Kidney (tissue), 14 donors: ENCODE data around the gene PHYHIPL. TPM values are rescaled to one million over a fixed set of nuclear protein-coding genes. Genes with fewer than 3 reads are reported as not detected.

Source experiments
- DNase-seq, 5 donors: peaks; one replicate each; pipeline ENCODE4 v3.0.0-alpha.2; 2013 to 2020
- FAIRE-seq: peaks from 2 replicates; lab custom pipeline; 2012; peaks lifted over from hg19 to GRCh38; lab: Jason Lieb, UNC
- H3K27ac ChIP-seq, 2 donors: one replicate each; pipeline ENCODE4 v1.7.0; 2013; ENCODE audit warnings: low read depth in 2 of 2, low read length in 2 of 2, inconsistent platforms in 1 of 2
- H3K27me3 ChIP-seq: one replicate; pipeline ENCODE4 v1.7.1; 2013; ENCODE audit warnings: low read length, inconsistent platforms; ENCODE audit not compliant: control insufficient read depth, insufficient read depth
- H3K36me3 ChIP-seq, 3 donors: one replicate each; pipeline versions ENCODE4 v1.7.0 to v1.7.1; 2013; ENCODE audit warnings: low read length in 3 of 3, control low read depth in 1 of 3, inconsistent platforms in 1 of 3; ENCODE audit not compliant: insufficient read depth in 3 of 3, control insufficient read depth in 2 of 3
- H3K4me1 ChIP-seq, 3 donors: one replicate each; pipeline versions ENCODE4 v1.7.0 to v1.7.1; 2013; ENCODE audit warnings: low read length in 3 of 3, inconsistent platforms in 1 of 3, low read depth in 1 of 3; ENCODE audit not compliant: control insufficient read depth in 2 of 3, insufficient read depth in 2 of 3
- H3K4me3 ChIP-seq, 3 donors: one replicate each; pipeline versions ENCODE4 v1.7.0 to v1.8.1; 2013; ENCODE audit warnings: low read length in 3 of 3, control low read depth in 1 of 3, inconsistent platforms in 1 of 3
- H3K9ac ChIP-seq, 3 donors: one replicate each; pipeline versions ENCODE4 v1.7.0 to v1.7.1; 2013; ENCODE audit warnings: low read length in 3 of 3, control low read depth in 1 of 3, inconsistent platforms in 1 of 3
- H3K9me3 ChIP-seq, 3 donors: one replicate each; pipeline versions ENCODE4 v1.7.0 to v1.7.1; 2013; ENCODE audit warnings: low read length in 3 of 3, control low read depth in 1 of 3, inconsistent platforms in 1 of 3; ENCODE audit not compliant: control insufficient read depth in 2 of 3, insufficient read depth in 1 of 3
- intact Hi-C: fragments of 100-400 bp; cut with DNase I; formaldehyde crosslinking; loops from one replicate; pipeline ENCODE4 v1.11.1; 2022
- polyA plus RNA-seq: library from polyadenylated mRNA; stranded (reverse); fragments of 350-450 nt; fragmentation: Illumina TruSeq; extraction: RNeasy Lipid Tissue Mini Kit (QIAGEN cat#74804); gene quantifications from one replicate; pipeline ENCODE4 v1.2.3, GENCODE V29; 2014; ENCODE audit warnings: low read depth, low replicate concordance; ENCODE audit not compliant: insufficient read depth
- total RNA-seq: library from RNA; stranded (reverse); fragmentation: NEBNext Ultra II Directional; extraction: Animal tissue kit (Norgen Biotek cat#: 25700); gene quantifications from one replicate; pipeline ENCODE4 v1.2.1, GENCODE V29; 2021
- TF ChIP-seq, protein P1 (sequence below): IDR thresholded peaks from 3 replicates; pipeline ENCODE4 v1.5.1; 2012; ENCODE audit warnings: mild to moderate bottlenecking, moderate library complexity, borderline replicate concordance; ENCODE audit not compliant: insufficient read depth; ENCODE audit errors: extremely low read depth
- donor health status: control.
- donor health status: control.
- donor health status: control.
- donor health status: control.
- donor health status: control.
- donor health status: DM: yes; HTN: yes; CAD: no.
- donor health status: Normal renal cell carcinoma (clear cell type).

The PHYHIPL gene
- total and polyA plus RNA-seq, 2 donors from 2014 or later = 12.0 to 19.2 TPM

DNA sequence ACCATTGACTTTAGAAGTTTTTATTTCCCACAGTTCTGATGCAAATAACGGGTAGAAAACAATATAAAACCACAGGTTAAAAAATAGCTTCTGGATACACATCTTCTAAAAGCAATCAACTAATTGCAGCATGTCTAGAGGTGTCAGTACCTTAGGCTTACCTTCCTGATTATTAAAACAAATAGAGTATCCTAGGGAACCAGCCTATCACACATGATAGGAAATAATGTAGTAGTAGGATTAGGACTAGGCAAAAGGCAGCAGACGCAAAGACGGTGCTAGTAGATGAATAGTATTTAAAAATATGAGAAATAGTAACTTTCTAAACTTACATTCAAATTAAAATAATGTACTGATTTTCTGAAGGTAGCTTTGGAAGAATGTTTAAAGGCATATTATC, 41.7 kb upstream of the PHYHIPL start:
- no peaks in the 10 kb centered on the region for H3K4me1 ChIP-seq
- H3K9ac ChIP-seq = no peak overlapping the region
- no peaks in the 10 kb centered on the region for H3K36me3 ChIP-seq
- DNase-seq (no peak), FAIRE-seq (no peak)
- no peaks in the 10 kb centered on the region for H3K9me3 ChIP-seq
- intact Hi-C loops = no loop called here
- H3K4me3 ChIP-seq = no peak overlapping the region
- TF ChIP-seq, protein P1, sequence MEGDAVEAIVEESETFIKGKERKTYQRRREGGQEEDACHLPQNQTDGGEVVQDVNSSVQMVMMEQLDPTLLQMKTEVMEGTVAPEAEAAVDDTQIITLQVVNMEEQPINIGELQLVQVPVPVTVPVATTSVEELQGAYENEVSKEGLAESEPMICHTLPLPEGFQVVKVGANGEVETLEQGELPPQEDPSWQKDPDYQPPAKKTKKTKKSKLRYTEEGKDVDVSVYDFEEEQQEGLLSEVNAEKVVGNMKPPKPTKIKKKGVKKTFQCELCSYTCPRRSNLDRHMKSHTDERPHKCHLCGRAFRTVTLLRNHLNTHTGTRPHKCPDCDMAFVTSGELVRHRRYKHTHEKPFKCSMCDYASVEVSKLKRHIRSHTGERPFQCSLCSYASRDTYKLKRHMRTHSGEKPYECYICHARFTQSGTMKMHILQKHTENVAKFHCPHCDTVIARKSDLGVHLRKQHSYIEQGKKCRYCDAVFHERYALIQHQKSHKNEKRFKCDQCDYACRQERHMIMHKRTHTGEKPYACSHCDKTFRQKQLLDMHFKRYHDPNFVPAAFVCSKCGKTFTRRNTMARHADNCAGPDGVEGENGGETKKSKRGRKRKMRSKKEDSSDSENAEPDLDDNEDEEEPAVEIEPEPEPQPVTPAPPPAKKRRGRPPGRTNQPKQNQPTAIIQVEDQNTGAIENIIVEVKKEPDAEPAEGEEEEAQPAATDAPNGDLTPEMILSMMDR = no peak
- no peak overlapping the region for H3K27ac ChIP-seq
- no peaks in the 10 kb centered on the region for H3K27me3 ChIP-seq

DNA sequence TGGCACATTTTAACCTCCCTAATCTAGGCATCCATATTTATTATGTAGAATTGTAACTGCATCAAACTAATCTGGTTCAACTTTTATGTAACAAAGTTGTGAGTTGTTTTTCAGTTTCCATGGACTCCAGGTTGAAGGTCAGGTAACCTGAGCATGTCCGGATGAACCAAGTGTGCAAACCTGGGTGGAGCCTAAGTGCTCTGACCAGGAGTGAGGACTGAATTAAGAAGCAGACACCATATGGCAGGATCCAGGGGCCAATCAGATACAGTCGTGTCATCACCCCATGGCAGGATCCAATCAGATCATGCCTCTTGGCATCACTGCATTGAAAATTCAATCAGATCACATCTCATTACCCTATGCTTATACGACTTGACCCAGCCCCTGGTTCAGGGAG, 41.2 kb upstream of the PHYHIPL start:
- H3K4me1 ChIP-seq = no peaks in the 10 kb centered on the region
- no peaks in the 10 kb centered on the region for H3K36me3 ChIP-seq
- no peak overlapping the region for H3K27ac ChIP-seq
- TF ChIP-seq, protein P1 = no peak
- no peak for FAIRE-seq
- H3K9me3 ChIP-seq = no peaks in the 10 kb centered on the region
- intact Hi-C loops = no loop called here
- no peaks in the 10 kb centered on the region for H3K27me3 ChIP-seq
- no peak overlapping the region for H3K9ac ChIP-seq
- DNase-seq = peak in 2 of 5 donors; percentile 34 to 43
- no peak overlapping the region for H3K4me3 ChIP-seq

DNA sequence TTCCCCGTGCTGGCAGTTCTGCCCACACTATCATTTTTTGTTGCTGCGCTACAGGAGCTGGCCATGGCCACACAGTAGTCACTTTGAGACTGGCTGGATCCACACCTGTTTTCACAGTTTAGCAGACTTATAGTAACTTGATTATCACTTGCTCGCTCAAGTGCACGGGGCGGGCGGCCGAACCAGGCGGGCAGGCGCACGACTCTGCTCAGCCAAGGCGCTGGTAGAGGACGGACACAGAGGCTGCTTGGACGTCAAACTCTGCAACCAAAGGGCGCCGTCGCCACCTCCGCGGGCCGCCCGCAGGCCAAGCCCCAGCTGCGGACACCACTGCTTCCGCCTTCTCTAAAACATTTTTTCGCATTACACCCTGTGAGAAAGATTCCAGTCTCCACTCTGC, 38.4 kb upstream of the PHYHIPL start:
- no peaks in the 10 kb centered on the region for H3K9me3 ChIP-seq
- TF ChIP-seq, protein P1 = no peak
- H3K36me3 ChIP-seq = no peaks in the 10 kb centered on the region
- no peaks in the 10 kb centered on the region for H3K27me3 ChIP-seq
- no peak for FAIRE-seq
- no peaks in the 10 kb centered on the region for H3K4me1 ChIP-seq
- peak in 1 of 5 donors; percentile 61 for DNase-seq
- H3K9ac ChIP-seq = no peak overlapping the region
- H3K27ac ChIP-seq = no peak overlapping the region
- intact Hi-C loops = no loop called here
- H3K4me3 ChIP-seq = no peak overlapping the region

DNA sequence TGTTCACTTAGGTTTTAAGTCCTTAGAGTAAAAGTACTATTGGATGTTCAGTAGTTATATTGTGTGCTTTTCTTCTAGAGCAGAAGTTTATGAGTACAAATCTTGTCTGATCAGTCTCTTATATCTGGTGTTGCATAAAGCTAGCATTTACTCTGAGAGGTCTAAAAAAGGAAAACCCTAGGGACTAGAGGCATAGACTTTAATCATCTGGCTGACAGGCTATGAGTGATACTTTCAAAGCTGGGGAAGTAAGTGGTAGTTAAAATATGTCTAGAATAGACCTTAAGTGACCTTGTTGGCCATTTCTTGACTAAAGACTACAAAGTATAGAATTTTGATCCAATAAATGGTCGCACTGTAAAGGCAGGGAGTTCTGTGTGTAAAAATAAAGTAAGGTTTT, 32.9 kb upstream of the PHYHIPL start:
- H3K9me3 ChIP-seq = no peaks in the 10 kb centered on the region
- TF ChIP-seq, protein P1 = no peak
- H3K27me3 ChIP-seq = no peaks in the 10 kb centered on the region
- no peak overlapping the region for H3K9ac ChIP-seq
- intact Hi-C loops = no loop called here
- no peak for DNase-seq
- FAIRE-seq = no peak
- no peaks in the 10 kb centered on the region for H3K4me1 ChIP-seq
- no peak overlapping the region for H3K4me3 ChIP-seq
- H3K27ac ChIP-seq = no peak overlapping the region
- no peaks in the 10 kb centered on the region for H3K36me3 ChIP-seq
